ENCODE measurements around the gene SRGAP3.

The SRGAP3 gene

GRCh38 chr3:9130345-9131305 lies 118.8 kb downstream of the SRGAP3 start:
- TF ChIP-seq Cebpa-rat (IDR thresholded peaks at IDR 0.05) = no peak
- H3K9ac ChIP-seq = no peak overlapping the region
- no peaks in the 10 kb centered on the region for H3K4me1 ChIP-seq
- H3K36me3 ChIP-seq = no peaks in the 10 kb centered on the region
- no peaks in the 10 kb centered on the region for H3K27me3 ChIP-seq
- H3K4me2 ChIP-seq = no peak overlapping the region
- H3K9me3 ChIP-seq = no peaks in the 10 kb centered on the region
- H4K20me1 ChIP-seq = no peaks in the 10 kb centered on the region
- H3K4me3 ChIP-seq = no peak overlapping the region
- H3K27ac ChIP-seq = no peak overlapping the region

GRCh38 chr3:9129365-9129764 lies 120.1 kb downstream of the SRGAP3 start:
- H3K27me3 ChIP-seq = no peaks in the 10 kb centered on the region
- no peak overlapping the region for H3K27ac ChIP-seq
- no peaks in the 10 kb centered on the region for H3K4me1 ChIP-seq
- no peak overlapping the region for H3K4me2 ChIP-seq
- no peaks in the 10 kb centered on the region for H3K9me3 ChIP-seq
- no peak overlapping the region for H3K9ac ChIP-seq
- no peaks in the 10 kb centered on the region for H4K20me1 ChIP-seq
- H3K36me3 ChIP-seq = no peaks in the 10 kb centered on the region
- no peak for TF ChIP-seq Cebpa-rat (IDR thresholded peaks at IDR 0.05)
- no peak overlapping the region for H3K4me3 ChIP-seq

GRCh38 chr3:9125278-9125951 lies 124.0 kb downstream of the SRGAP3 start:
- Histone ChIP-seq H3K9ac (no peak overlapping the region), H3K4me1 (no peaks in the 10 kb centered on the region), H3K9me3 (no peaks in the 10 kb centered on the region), H3K36me3 (0 out of 2 replicates have a peak, but pooled peaks cover 6% of the 10 kb centered on the region), H4K20me1 (no peaks in the 10 kb centered on the region), H3K27ac (no peak overlapping the region), H3K4me2 (no peak overlapping the region), H3K27me3 (no peaks in the 10 kb centered on the region), H3K4me3 (no peak overlapping the region)
- no peak for TF ChIP-seq Cebpa-rat (IDR thresholded peaks at IDR 0.05)

- Histone ChIP-seq H3K9ac (no peak overlapping the region), H3K27ac (no peak overlapping the region), H3K9me3 (no peaks in the 10 kb centered on the region), H3K36me3 (0 out of 2 replicates have a peak, but pooled peaks cover 6% of the 10 kb centered on the region), H3K4me2 (no peak overlapping the region), H4K20me1 (no peaks in the 10 kb centered on the region), H3K4me3 (no peak overlapping the region), H3K4me1 (no peaks in the 10 kb centered on the region), H3K27me3 (no peaks in the 10 kb centered on the region)
- TF ChIP-seq Cebpa-rat (IDR thresholded peaks at IDR 0.05) = no peak
Measured at GRCh38 chr3:9124730-9125129, 124.7 kb downstream of the SRGAP3 start.

- no peaks in the 10 kb centered on the region for H3K9me3 ChIP-seq
- H4K20me1 ChIP-seq = no peaks in the 10 kb centered on the region
- H3K4me2 ChIP-seq = no peak overlapping the region
- H3K27me3 ChIP-seq = no peaks in the 10 kb centered on the region
- no peak overlapping the region for H3K9ac ChIP-seq
- H3K27ac ChIP-seq = no peak overlapping the region
- H3K36me3 ChIP-seq = 0 out of 2 replicates have a peak, but pooled peaks cover 6% of the 10 kb centered on the region
- TF ChIP-seq Cebpa-rat (IDR thresholded peaks at IDR 0.05) = no peak
- no peak overlapping the region for H3K4me3 ChIP-seq
- H3K4me1 ChIP-seq = no peaks in the 10 kb centered on the region
Measured at GRCh38 chr3:9123840-9124239, 125.6 kb downstream of the SRGAP3 start.

- no peak for TF ChIP-seq Cebpa-rat (IDR thresholded peaks at IDR 0.05)
Measured at GRCh38 chr3:9122732-9123364, 126.6 kb downstream of the SRGAP3 start.

GRCh38 chr3:9121366-9122001 lies 128.0 kb downstream of the SRGAP3 start:
- no peaks in the 10 kb centered on the region for H3K27me3 ChIP-seq
- H3K9ac ChIP-seq = no peak overlapping the region
- no peaks in the 10 kb centered on the region for H4K20me1 ChIP-seq
- no peak overlapping the region for H3K4me2 ChIP-seq
- 0 out of 2 replicates have a peak, but pooled peaks cover 6% of the 10 kb centered on the region for H3K36me3 ChIP-seq
- no peak overlapping the region for H3K27ac ChIP-seq
- H3K4me3 ChIP-seq = no peak overlapping the region
- no peaks in the 10 kb centered on the region for H3K9me3 ChIP-seq
- no peak for TF ChIP-seq Cebpa-rat (IDR thresholded peaks at IDR 0.05)
- H3K4me1 ChIP-seq = no peaks in the 10 kb centered on the region

More at GRCh38 chr3:9122732-9123364, 126.6 kb downstream of the SRGAP3 start:
- H3K9ac ChIP-seq = no peak overlapping the region
- H3K4me3 ChIP-seq = no peak overlapping the region
- H4K20me1 ChIP-seq = no peaks in the 10 kb centered on the region
- H3K36me3 ChIP-seq = 0 out of 2 replicates have a peak, but pooled peaks cover 6% of the 10 kb centered on the region
- no peak overlapping the region for H3K27ac ChIP-seq
- H3K9me3 ChIP-seq = no peaks in the 10 kb centered on the region
- no peak overlapping the region for H3K4me2 ChIP-seq
- H3K27me3 ChIP-seq = no peaks in the 10 kb centered on the region
- H3K4me1 ChIP-seq = no peaks in the 10 kb centered on the region

- H3K9ac ChIP-seq = no peak overlapping the region
Measured at GRCh38 chr3:9119331-9119730, 130.1 kb downstream of the SRGAP3 start.

GRCh38 chr3:9118222-9118621 lies 131.2 kb downstream of the SRGAP3 start:
- TF ChIP-seq Cebpa-rat (IDR thresholded peaks at IDR 0.05) = no peak
- H3K27ac ChIP-seq = no peak overlapping the region
- H3K27me3 ChIP-seq = no peaks in the 10 kb centered on the region
- no peak overlapping the region for H3K4me2 ChIP-seq
- H3K4me1 ChIP-seq = no peaks in the 10 kb centered on the region
- H3K9me3 ChIP-seq = peaks cover 6% of the 10 kb centered on the region; the same call in 1 of the 2 replicates
- H3K4me3 ChIP-seq = no peak overlapping the region
- no peaks in the 10 kb centered on the region for H4K20me1 ChIP-seq
- H3K36me3 ChIP-seq = 0 out of 2 replicates have a peak, but pooled peaks cover 6% of the 10 kb centered on the region
- H3K9ac ChIP-seq = no peak overlapping the region

More at GRCh38 chr3:9119331-9119730, 130.1 kb downstream of the SRGAP3 start:
- Histone ChIP-seq H3K4me1 (no peaks in the 10 kb centered on the region), H3K4me3 (no peak overlapping the region), H3K27me3 (no peaks in the 10 kb centered on the region), H3K36me3 (0 out of 2 replicates have a peak, but pooled peaks cover 6% of the 10 kb centered on the region), H3K27ac (no peak overlapping the region), H3K4me2 (no peak overlapping the region), H3K9me3 (no peaks in the 10 kb centered on the region), H4K20me1 (no peaks in the 10 kb centered on the region)
- no peak for TF ChIP-seq Cebpa-rat (IDR thresholded peaks at IDR 0.05)

Measured in BLaER1 (cell line).